KMS-11 (cell line): ENCODE results near the gene SPOUT1.

Experiments
- H2AFZ ChIP-seq: fragments of 200-600 bp; sonication (generic); 2 replicates; pipeline ENCODE4 v1.6.1; 2016; ENCODE audit warnings: antibody characterized with exemption, mixed run types, low read depth
- H3K27ac ChIP-seq: fragments of 200-600 bp; sonication (generic); 2 replicates; pipeline ENCODE4 v1.6.1; 2016; ENCODE audit warnings: mild to moderate bottlenecking, mixed run types
- H3K27me3 ChIP-seq: fragments of 200-600 bp; sonication (generic); 2 replicates; pipeline ENCODE4 v1.6.1; 2017; ENCODE audit warnings: mild to moderate bottlenecking, low read depth, mixed run types, moderate library complexity; ENCODE audit not compliant: insufficient read depth
- H3K36me3 ChIP-seq: fragments of 200-600 bp; sonication (generic); 2 replicates; pipeline ENCODE4 v1.6.1; 2017; ENCODE audit warnings: mild to moderate bottlenecking, mixed run types; ENCODE audit not compliant: insufficient read depth
- H3K4me1 ChIP-seq: fragments of 200-600 bp; sonication (generic); 2 replicates; pipeline ENCODE4 v1.6.1; 2016; ENCODE audit warnings: mild to moderate bottlenecking, low read depth, mixed run types; ENCODE audit not compliant: poor library complexity, severe bottlenecking
- H3K4me2 ChIP-seq: fragments of 200-600 bp; sonication (generic); 2 replicates; pipeline ENCODE4 v1.7.0; 2016; ENCODE audit warnings: mild to moderate bottlenecking, mixed run types
- H3K4me3 ChIP-seq: fragments of 200-600 bp; sonication (generic); IDR thresholded peaks from 2 replicates; pipeline ENCODE4 v1.6.1; 2017; ENCODE audit warnings: low read depth, low read length, mixed read lengths; ENCODE audit not compliant: insufficient read depth
- H3K79me2 ChIP-seq: fragments of 200-600 bp; sonication (generic); 2 replicates; pipeline ENCODE4 v1.6.1; 2016; ENCODE audit warnings: low read depth, mixed run types; ENCODE audit not compliant: insufficient read depth
- H3K9ac ChIP-seq: fragments of 200-600 bp; sonication (generic); 2 replicates; pipeline ENCODE4 v1.6.1; 2016; ENCODE audit warnings: mild to moderate bottlenecking, mixed run types
- H4K20me1 ChIP-seq: fragments of 200-600 bp; sonication (generic); 2 replicates; pipeline ENCODE4 v1.6.1; 2016; ENCODE audit warnings: mild to moderate bottlenecking, mixed run types; ENCODE audit not compliant: insufficient read depth
- CTCF ChIP-seq: fragments of 200-600 bp; sonication (generic); conservative IDR thresholded peaks from 2 replicates; pipeline ENCODE4 v1.6.1; 2017; ENCODE audit warnings: low read depth, mild to moderate bottlenecking, antibody characterized with exemption, low read length, moderate library complexity, mixed read lengths

SPOUT1 gene

GRCh38 chr9:128770286-128771030 lies 59.1 kb downstream of the SPOUT1 start:
- Histone ChIP-seq H3K4me2 (peak overlapping the region; percentile 90), H3K27me3 (no peaks in the 10 kb centered on the region), H3K27ac (no peak overlapping the region), H4K20me1 (no peaks in the 10 kb centered on the region), H3K4me1 (peaks cover 11% of the 10 kb centered on the region), H3K9ac (peak overlapping the region; percentile 37; the same call in 1 of the 2 replicates), H3K4me3 (no peak overlapping the region), H3K79me2 (no peaks in the 10 kb centered on the region), H3K36me3 (no peaks in the 10 kb centered on the region), H2AFZ (no peak overlapping the region)
- TF ChIP-seq CTCF, result no peak
